ENCODE results near the gene TXK. TPM values are rescaled to one million over a fixed set of nuclear protein-coding genes. Genes with fewer than 3 reads are reported as not detected.

TXK gene
- total RNA-seq, 1 donor from 2014 or later, result 0.50 TPM

DNA sequence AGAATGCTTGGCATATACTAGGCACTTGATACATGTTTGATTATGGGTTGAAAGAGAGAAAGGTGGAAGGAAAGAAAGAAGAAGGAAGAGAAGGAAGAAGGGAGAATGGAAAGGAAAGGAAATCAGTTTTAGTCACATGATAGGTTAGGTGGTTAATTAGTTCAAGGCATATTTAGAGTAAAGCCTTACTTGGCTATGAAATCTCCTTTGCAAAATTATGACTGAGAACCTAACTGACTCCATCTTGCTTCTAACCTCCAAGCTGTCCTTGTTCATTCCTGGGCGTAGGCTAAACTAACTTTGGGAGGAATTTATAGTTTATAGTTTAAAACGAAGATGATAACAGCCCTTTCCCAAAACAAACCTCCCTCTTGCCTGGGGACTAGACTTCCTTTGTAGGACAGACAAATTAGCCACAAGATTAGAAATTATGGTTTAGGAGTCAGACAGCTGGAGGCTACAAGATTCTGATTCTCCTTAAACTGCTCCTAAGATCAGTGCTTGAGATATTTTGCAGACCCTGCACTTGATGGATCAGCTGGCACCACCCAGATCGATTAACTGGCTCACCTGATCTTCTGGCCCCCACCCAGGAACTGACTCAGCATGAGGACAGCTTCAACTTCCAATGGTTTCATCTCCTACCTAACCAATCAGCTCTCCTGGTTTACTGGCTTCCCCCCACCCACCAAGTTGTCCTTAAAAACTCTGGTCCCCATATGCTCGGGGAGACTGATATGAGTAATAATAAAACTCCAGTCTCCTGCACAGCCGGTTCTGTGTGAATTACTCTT is 55.0 kb downstream of the TXK start:
- H3K4me1 Mint-ChIP-seq (ENCODE audit: low read depth, unreplicated experiment), result peaks cover 20% of the 10 kb centered on the region
- H3K27me3 Mint-ChIP-seq (ENCODE audit: low read depth, unreplicated experiment), result no peaks in the 10 kb centered on the region
- no peak overlapping the region for H3K27ac Mint-ChIP-seq (ENCODE audit: unreplicated experiment)
- H4K20me1 ChIP-seq (ENCODE audit: insufficient read depth, low read length), result no peaks in the 10 kb centered on the region
- no peak for FAIRE-seq
- H3K9me3 ChIP-seq (ENCODE audit: insufficient read depth, low read depth, low read length), result no peaks in the 10 kb centered on the region
- H3K36me3 ChIP-seq (ENCODE audit: insufficient read depth, low read length), result no peaks in the 10 kb centered on the region
- no peaks in the 10 kb centered on the region for H3K9me3 Mint-ChIP-seq (ENCODE audit: unreplicated experiment)
- no peaks in the 10 kb centered on the region for H3K79me2 ChIP-seq (ENCODE audit: insufficient read depth, low read length)
- H3K9ac ChIP-seq (ENCODE audit: low read length), result no peak overlapping the region
- H2AFZ ChIP-seq (ENCODE audit: low read depth, low read length), result no peak overlapping the region
- no peak for DNase-seq (ENCODE audit: low read depth)
- H3K4me2 ChIP-seq (ENCODE audit: low read length), result peak overlapping the region; percentile 69
- peak overlapping the region; percentile 45 for H3K27ac ChIP-seq (ENCODE audit: low read depth, low read length)
- H3K4me1 ChIP-seq (ENCODE audit: insufficient read depth, low read length), result peaks cover 23% of the 10 kb centered on the region
- no peaks in the 10 kb centered on the region for H3K36me3 Mint-ChIP-seq (ENCODE audit: low read depth, unreplicated experiment)
- no peak for TF ChIP-seq EZH2 (IDR thresholded peaks at IDR 0.05; ENCODE audit: insufficient read depth, low read length)
- H3K27me3 ChIP-seq (ENCODE audit: insufficient read depth, low read length), result no peaks in the 10 kb centered on the region
- no peak overlapping the region for H3K4me3 Mint-ChIP-seq (ENCODE audit: unreplicated experiment)
- H3K4me3 ChIP-seq (ENCODE audit: insufficient read depth, low read depth, low read length), result no peak overlapping the region

DNA sequence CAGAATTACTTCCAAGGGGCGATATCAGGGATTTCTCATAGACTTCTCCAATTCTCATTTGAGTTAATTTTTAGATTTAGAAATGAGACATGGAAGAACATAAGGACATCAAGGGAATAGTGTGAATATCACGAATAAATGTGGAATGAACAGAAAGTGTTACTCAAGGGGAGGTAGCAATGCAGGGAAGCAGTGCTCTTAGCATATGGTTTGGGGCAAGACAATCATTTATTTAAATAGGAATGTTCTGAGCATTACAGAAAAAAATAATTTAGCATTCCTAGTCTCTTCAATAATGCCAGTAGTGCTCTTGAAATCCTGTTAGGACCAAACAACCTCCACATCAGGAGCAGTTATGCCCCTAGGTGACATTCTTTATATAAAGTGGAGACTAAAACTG is 55.6 kb downstream of the TXK start:
- Histone ChIP-seq H3K9ac (ENCODE audit: low read length) (no peak overlapping the region), H3K36me3 (ENCODE audit: insufficient read depth, low read length) (no peaks in the 10 kb centered on the region), H4K20me1 (ENCODE audit: insufficient read depth, low read length) (no peaks in the 10 kb centered on the region), H3K4me3 (ENCODE audit: insufficient read depth, low read depth, low read length) (no peak overlapping the region), H3K4me1 (ENCODE audit: insufficient read depth, low read length) (peaks cover 23% of the 10 kb centered on the region), H3K9me3 (ENCODE audit: insufficient read depth, low read depth, low read length) (no peaks in the 10 kb centered on the region), H3K79me2 (ENCODE audit: insufficient read depth, low read length) (no peaks in the 10 kb centered on the region), H2AFZ (ENCODE audit: low read depth, low read length) (no peak overlapping the region), H3K27me3 (ENCODE audit: insufficient read depth, low read length) (no peaks in the 10 kb centered on the region), H3K27ac (ENCODE audit: low read depth, low read length) (no peak overlapping the region), H3K4me2 (ENCODE audit: low read length) (no peak overlapping the region)
- Mint-ChIP-seq H3K4me1 (ENCODE audit: low read depth, unreplicated experiment) (peaks cover 20% of the 10 kb centered on the region), H3K4me3 (ENCODE audit: unreplicated experiment) (no peak overlapping the region), H3K27ac (ENCODE audit: unreplicated experiment) (no peak overlapping the region), H3K27me3 (ENCODE audit: low read depth, unreplicated experiment) (no peaks in the 10 kb centered on the region), H3K36me3 (ENCODE audit: low read depth, unreplicated experiment) (no peaks in the 10 kb centered on the region), H3K9me3 (ENCODE audit: unreplicated experiment) (no peaks in the 10 kb centered on the region)
- no peak for TF ChIP-seq EZH2 (IDR thresholded peaks at IDR 0.05; ENCODE audit: insufficient read depth, low read length)
- TF ChIP-seq CTCF (IDR thresholded peaks at IDR 0.05; ENCODE audit: insufficient read depth, low read depth, low read length), result no peak
- FAIRE-seq, result no peak
- no peak for DNase-seq (ENCODE audit: low read depth)

DNA sequence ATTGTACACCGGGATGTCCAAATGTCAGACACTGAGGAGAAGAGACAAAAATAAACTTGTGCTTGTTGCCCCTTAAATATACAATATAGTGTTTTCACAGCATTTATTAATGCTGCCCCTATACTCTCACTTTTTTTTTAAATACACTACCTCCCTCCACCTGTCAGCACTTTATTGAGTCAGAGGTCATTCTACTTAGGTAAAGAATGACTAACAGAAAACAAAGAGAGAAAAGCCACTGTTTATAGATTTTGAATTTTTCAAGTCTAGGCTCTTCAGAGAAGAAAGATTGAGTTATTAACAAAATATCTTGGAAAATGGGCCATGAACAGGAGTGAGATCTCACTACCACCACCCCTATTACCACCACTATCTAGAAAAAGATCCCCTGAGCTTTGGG is 59.4 kb downstream of the TXK start:
- Histone ChIP-seq H3K9ac (ENCODE audit: low read length) (no peak overlapping the region), H3K9me3 (ENCODE audit: insufficient read depth, low read depth, low read length) (no peaks in the 10 kb centered on the region), H3K79me2 (ENCODE audit: insufficient read depth, low read length) (no peaks in the 10 kb centered on the region), H3K4me1 (ENCODE audit: insufficient read depth, low read length) (peaks cover 3% of the 10 kb centered on the region), H3K27me3 (ENCODE audit: insufficient read depth, low read length) (no peaks in the 10 kb centered on the region), H3K4me2 (ENCODE audit: low read length) (no peak overlapping the region), H4K20me1 (ENCODE audit: insufficient read depth, low read length) (no peaks in the 10 kb centered on the region), H3K27ac (ENCODE audit: low read depth, low read length) (no peak overlapping the region), H2AFZ (ENCODE audit: low read depth, low read length) (no peak overlapping the region), H3K36me3 (ENCODE audit: insufficient read depth, low read length) (no peaks in the 10 kb centered on the region), H3K4me3 (ENCODE audit: insufficient read depth, low read depth, low read length) (no peak overlapping the region)
- Mint-ChIP-seq H3K4me1 (ENCODE audit: low read depth, unreplicated experiment) (peaks cover under 1% of the 10 kb centered on the region), H3K9me3 (ENCODE audit: unreplicated experiment) (no peaks in the 10 kb centered on the region), H3K27ac (ENCODE audit: unreplicated experiment) (no peak overlapping the region), H3K27me3 (ENCODE audit: low read depth, unreplicated experiment) (no peaks in the 10 kb centered on the region), H3K36me3 (ENCODE audit: low read depth, unreplicated experiment) (no peaks in the 10 kb centered on the region), H3K4me3 (ENCODE audit: unreplicated experiment) (no peak overlapping the region)
- FAIRE-seq, result no peak
- no peak for DNase-seq (ENCODE audit: low read depth)
- no peak for TF ChIP-seq CTCF (IDR thresholded peaks at IDR 0.05; ENCODE audit: insufficient read depth, low read depth, low read length)
- no peak for TF ChIP-seq EZH2 (IDR thresholded peaks at IDR 0.05; ENCODE audit: insufficient read depth, low read length)

All from astrocyte (in vitro differentiated cells and primary cell).